T-helper 1 cell treated with Interleukin-12 subunit alpha and Interleukin-12 subunit beta and Interleukin-4 antibody, amounts not matched to agents 30 ng/mL and 1 ng/mL, for 36 hours (primary cell): ENCODE data around the gene TXNDC12. TPM values are rescaled to one million over a fixed set of nuclear protein-coding genes. Genes with fewer than 3 reads are reported as not detected.
"Not testable (repeated sequence)": the region's sequence is repeated elsewhere in the genome, so short reads cannot be mapped to it uniquely, and the experiment has no call there.

Experiments
- intact Hi-C: fragments of 100-400 bp; cut with micrococcal nuclease; formaldehyde crosslinking; loops from one replicate; pipeline ENCODE4 v1.15.1; 2024
- total RNA-seq: library from RNA; stranded (reverse); gene quantifications from 2 replicates; pipeline ENCODE4 v1.2.3, GENCODE V29; 2022

The TXNDC12 gene
- total RNA-seq, 1 donor from 2014 or later: 53.1 TPM

GRCh38 chr1:52053862-52054261, 1.1 kb downstream of the TXNDC12 start:
- intact Hi-C loops: loop anchor here (2.0 to 10.0 kb wide), 5 partner anchors 241 to 1085 kb away; partner anchors contain the start of genes ECHDC2, EPS15 and SCP2

- intact Hi-C loops: not testable (repeated sequence)
Measured at GRCh38 chr1:52049337-52049736, 5.7 kb downstream of the TXNDC12 start.

- intact Hi-C loops: not testable (repeated sequence)
Measured at GRCh38 chr1:52045666-52046195, 9.3 kb downstream of the TXNDC12 start.

GRCh38 chr1:52045236-52045635, 9.8 kb downstream of the TXNDC12 start:
- intact Hi-C loops: no loop called here

GRCh38 chr1:52041551-52042185, 13.3 kb downstream of the TXNDC12 start:
- intact Hi-C loops: no loop called here

DNA sequence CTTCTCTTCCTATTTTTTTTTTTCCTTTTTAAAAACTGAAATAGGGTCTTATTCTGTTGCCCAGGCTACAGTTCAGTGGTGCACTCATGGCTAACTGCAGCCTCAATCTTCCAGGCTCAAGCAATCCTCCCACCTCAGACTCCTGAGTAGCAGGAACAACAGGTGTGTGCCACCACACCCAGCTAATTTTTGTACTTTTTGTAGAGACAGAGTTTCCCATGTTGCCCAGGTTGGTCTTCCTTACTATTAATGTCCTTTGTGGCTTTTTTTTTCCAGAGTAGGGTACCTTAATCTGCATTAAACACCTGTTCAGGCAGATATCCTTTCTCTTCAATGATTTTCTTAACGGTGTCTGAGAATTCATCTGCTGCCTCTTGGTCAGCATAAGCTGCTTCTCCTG, 17.1 kb downstream of the TXNDC12 start:
- intact Hi-C loops: no loop called here

GRCh38 chr1:52037402-52037814, 17.6 kb downstream of the TXNDC12 start:
- intact Hi-C loops: no loop called here

- intact Hi-C loops: loop anchor here (5.0 kb wide), 4 partner anchors 108 to 1378 kb away; partner anchors contain the start of genes CPT2 and ZFYVE9
Measured at GRCh38 chr1:52034050-52034384, 21.0 kb downstream of the TXNDC12 start.

GRCh38 chr1:52033190-52034049, 21.6 kb downstream of the TXNDC12 start, which contains the start of gene KTI12:
Gene KTI12, minus strand, starts transcription at chr1:52033810. Its CDS starts 49 bp downstream, at chr1:52033761.
- intact Hi-C loops: loop anchor here (1.0 to 5.0 kb wide), 9 partner anchors 23 to 1379 kb away; partner anchors contain the start of genes BTF3L4, CC2D1B, CPT2 and NRDC

DNA sequence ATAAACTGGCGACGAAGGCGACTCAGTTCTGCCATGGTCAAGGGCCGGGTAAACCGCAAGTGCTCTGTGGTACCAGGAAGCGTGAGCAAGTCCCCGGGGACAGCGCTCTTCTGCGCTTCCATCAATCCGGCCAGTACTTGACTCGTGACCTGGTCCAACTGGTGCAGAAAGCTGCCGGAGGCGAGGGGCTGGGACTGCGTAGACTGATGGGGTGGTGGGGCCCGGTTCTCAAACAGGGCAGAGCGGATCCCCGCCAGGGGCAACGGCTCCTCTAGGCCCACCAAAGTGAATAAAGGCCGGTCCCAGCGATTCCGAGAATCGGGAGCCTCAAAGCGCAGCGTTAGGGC, 22.2 kb downstream of the TXNDC12 start:
- intact Hi-C loops: loop anchor here (1.0 to 5.0 kb wide), 10 partner anchors 24 to 1380 kb away; partner anchors contain the start of genes BTF3L4, CC2D1B, CPT2 and NRDC

DNA sequence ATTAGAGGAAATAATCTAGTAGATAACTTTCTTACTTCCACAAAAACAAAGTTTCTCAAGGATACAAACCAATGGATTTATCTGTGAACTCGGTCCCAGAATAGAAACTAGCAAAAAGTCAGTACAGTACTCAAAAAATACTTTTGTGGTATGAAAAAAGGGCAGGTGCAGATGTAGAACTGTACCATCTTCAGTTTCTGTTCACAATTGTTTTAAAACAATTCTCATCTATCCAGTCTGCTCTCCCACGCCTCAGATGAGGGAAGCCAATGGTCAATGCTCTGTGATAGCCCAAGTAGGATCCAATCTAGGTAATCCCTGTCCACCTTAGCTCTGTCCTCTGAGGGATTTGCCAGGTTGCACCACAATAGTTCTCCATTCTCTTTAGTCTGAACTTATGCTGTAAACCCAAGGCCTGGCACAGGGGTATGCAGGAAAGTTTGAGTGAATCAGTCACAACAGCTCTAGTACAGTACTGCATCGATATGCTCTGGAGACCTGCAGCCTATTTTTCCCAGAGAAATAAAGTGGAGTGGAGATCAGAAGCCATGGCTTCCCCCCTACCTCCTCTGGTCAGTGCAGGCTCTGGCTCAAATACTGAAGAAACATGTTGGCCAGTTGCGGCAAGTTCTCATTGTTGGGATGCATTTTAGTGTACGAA, 22.7 kb downstream of the TXNDC12 start:
- intact Hi-C loops: loop anchor here (1.0 to 5.0 kb wide), 6 partner anchors 110 to 1380 kb away; partner anchors contain the start of genes CPT2, TUT4 and ZFYVE9

DNA sequence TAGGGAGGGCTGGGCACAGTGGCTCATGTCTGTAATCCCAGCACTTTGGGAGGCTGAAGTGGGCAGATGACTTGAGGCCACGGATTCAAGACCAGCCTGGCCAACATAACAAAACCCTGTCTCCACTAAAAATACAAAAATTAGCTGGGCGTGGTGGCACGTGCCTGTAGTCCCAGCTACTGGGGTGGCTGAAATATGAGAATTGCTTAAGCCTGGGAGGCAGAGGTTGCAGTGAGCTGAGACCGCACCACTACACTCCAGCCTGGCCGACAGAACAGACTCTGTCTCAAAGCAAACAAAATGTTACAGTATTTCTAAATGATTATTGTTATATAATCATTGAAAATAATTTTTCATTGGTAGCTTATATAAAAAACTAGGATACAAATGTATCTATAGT, 26.2 kb downstream of the TXNDC12 start:
- intact Hi-C loops: not testable (repeated sequence)

DNA sequence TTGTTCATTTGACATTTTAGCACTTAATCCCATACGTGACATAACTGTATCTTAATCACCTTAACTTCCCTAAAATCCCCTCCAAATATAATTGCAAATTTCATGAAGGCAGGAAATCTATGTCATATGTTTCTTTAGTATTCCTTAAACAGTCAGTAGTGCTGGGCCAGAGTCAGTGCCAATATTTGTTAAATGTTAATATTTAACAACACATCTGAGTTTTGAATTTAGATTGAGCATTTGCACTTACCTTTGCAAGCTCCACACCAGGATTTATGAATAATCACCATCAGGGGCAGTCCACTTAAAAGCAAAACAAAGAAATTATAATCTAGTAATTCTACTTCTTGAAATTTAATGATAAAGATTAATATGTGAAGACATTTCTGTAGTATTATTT, 26.7 kb downstream of the TXNDC12 start:
- intact Hi-C loops: no loop called here

DNA sequence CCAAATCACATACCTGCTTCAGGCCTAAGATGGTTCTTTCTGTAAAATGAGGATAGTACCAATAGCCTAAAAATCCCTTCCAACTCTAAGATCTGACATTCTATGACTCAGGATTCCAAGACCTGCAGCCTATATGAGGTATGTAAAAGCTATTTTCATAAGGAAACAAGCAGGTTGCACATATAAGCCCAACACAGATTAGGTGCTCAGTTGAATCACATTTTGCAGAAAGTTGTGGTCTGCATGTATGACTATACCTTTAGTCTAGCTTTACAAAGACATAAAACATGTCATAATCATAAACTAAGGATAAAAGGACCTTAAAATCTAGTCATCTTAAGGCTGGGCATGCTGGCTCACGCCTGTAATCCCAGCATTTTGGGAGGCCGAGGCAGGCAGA, 28.7 kb downstream of the TXNDC12 start:
- intact Hi-C loops: no loop called here

DNA sequence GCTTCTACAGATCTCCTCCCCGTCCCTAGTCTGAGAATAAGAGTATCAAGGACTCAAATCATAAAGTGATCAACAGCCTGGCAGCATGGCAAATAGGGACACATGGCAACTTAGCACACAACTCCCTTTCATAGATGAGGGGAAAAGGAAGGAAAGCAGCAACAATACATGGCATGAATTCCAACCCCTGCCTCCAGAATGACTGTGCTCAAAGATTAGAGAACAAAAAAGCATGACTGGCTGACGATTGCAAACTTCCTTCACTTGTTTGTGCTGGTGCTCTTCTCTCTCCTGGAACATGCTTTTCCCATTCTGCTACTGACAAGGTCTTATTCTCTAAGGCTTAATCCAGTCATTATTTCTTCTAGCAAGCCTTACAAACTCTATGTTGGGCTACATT, 32.9 kb downstream of the TXNDC12 start:
- intact Hi-C loops: no loop called here

DNA sequence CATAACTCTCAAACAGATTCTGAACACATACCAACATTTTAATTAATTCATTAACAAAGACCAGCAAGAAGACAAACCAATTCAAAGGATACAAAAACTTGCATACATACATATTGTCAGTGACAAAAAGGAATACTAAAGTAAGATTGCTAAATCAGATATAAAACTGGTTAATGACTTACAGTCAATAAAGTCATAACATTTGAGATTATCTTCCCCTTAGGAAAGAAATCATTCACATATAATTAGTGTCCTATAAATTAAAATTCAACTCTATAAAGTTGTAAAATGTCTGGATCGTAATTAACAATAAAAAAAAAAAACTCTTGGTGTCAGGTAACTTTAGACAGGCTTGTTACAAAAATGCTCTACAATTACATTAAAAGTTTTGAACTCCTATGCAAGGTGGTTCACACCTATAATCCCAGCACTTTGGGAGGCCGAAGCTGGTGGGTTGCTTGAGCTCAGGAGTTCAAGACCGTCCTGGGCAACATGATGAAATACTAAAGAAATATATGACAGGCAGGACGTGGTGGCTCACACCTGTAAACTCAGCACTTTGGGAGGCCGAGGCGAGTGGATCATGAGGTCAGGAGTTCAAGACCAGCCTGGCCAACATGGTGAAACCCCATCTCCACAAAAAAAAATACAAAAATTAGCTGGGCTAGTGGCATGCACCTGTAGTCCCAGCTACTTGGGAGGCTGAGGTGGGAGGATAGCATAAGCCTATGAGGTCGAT, 46.8 kb downstream of the TXNDC12 start:
- intact Hi-C loops: loop anchor here (10.0 kb wide), 1 partner anchor 183 kb away; no protein-coding TSS in a partner anchor

GRCh38 chr1:52007215-52008002, 47.6 kb downstream of the TXNDC12 start:
- intact Hi-C loops: loop anchor here (10.0 kb wide), 1 partner anchor 183 kb away; no protein-coding TSS in a partner anchor

GRCh38 chr1:52006081-52006553, 48.9 kb downstream of the TXNDC12 start:
- intact Hi-C loops: loop anchor here (10.0 kb wide), 1 partner anchor 181 kb away; no protein-coding TSS in a partner anchor

DNA sequence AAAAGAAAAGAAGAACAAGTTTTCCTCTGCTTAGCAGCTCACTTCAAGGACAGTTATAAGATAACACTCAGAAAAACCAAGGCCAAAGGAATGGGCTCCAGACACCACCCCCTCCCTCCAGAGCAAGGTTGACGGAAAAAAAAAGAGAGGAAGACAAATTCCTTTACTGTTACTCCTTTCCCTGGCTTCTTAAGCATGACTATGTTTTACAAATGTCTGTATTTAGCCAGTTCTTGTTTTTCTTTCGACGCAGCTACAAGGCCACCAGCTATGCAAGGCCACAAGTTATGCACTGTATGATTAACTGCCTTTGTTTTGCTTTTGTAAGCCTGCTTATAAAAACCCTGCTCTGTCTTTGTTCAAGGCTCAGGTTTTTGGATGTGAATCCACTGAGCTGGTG, 49.4 kb downstream of the TXNDC12 start:
- intact Hi-C loops: loop anchor here (10.0 kb wide), 1 partner anchor 181 kb away; no protein-coding TSS in a partner anchor
